GM12875 (cell line): Measurements from ENCODE around the gene NFIL3.

Experiments used
- H3K4me3 ChIP-seq: one replicate; pipeline ENCODE4 v1.5.1; 2011; ENCODE audit warnings: low read depth, low read length, control low read depth
- CTCF ChIP-seq: IDR thresholded peaks from 2 replicates; pipeline ENCODE4 v1.5.1; 2011; ENCODE audit warnings: low read depth, mild to moderate bottlenecking, control low read depth, inconsistent platforms, low read length, moderate library complexity, borderline replicate concordance; ENCODE audit not compliant: insufficient read depth

The NFIL3 gene

GRCh38 chr9:91405343-91406077 is 18.1 kb downstream of the NFIL3 start:
- no peak overlapping the region for H3K4me3 ChIP-seq
- no peak for TF ChIP-seq CTCF

- no peak for TF ChIP-seq CTCF
- no peak overlapping the region for H3K4me3 ChIP-seq
Measured at GRCh38 chr9:91403665-91404543, 19.7 kb downstream of the NFIL3 start.

GRCh38 chr9:91398926-91399325 is 24.7 kb downstream of the NFIL3 start:
- no peak overlapping the region for H3K4me3 ChIP-seq
- no peak for TF ChIP-seq CTCF

GRCh38 chr9:91395553-91396471 is 27.8 kb downstream of the NFIL3 start:
- no peak for TF ChIP-seq CTCF
- no peak overlapping the region for H3K4me3 ChIP-seq

- no peak for TF ChIP-seq CTCF
Measured at GRCh38 chr9:91395106-91395552, 28.5 kb downstream of the NFIL3 start.

GRCh38 chr9:91393826-91394225 is 29.8 kb downstream of the NFIL3 start:
- TF ChIP-seq CTCF = no peak
- no peak overlapping the region for H3K4me3 ChIP-seq

More at GRCh38 chr9:91395106-91395552, 28.5 kb downstream of the NFIL3 start:
- no peak overlapping the region for H3K4me3 ChIP-seq
